ENCODE measurements around the gene AFG1L.
A peak's percentile ranks its signal among the peaks of the same experiment; 100 is the strongest.
"Not testable (repeated sequence)": the region's sequence is repeated elsewhere in the genome, so short reads cannot be mapped to it uniquely, and the experiment has no call there.

Gene AFG1L

GRCh38 chr6:108288742-108289141 is 6.1 kb upstream of the AFG1L start:
- DNase-seq (ENCODE audit: low spot score), result no peak

GRCh38 chr6:108291091-108291490 is 3.8 kb upstream of the AFG1L start:
- DNase-seq (ENCODE audit: low spot score), result no peak

GRCh38 chr6:108292561-108292960 is 2.3 kb upstream of the AFG1L start:
- not testable (repeated sequence) for DNase-seq (ENCODE audit: low spot score)

GRCh38 chr6:108293527-108294296 is 1.1 kb upstream of the AFG1L start:
- DNase-seq (ENCODE audit: low spot score), result peak; percentile 17

GRCh38 chr6:108294297-108294726 is 542 bp upstream of the AFG1L start:
- no peak for DNase-seq (ENCODE audit: low spot score)

GRCh38 chr6:108295676-108296075 is 822 bp downstream of the AFG1L start:
- DNase-seq (ENCODE audit: low spot score), result peak; percentile 42

- DNase-seq (ENCODE audit: low spot score), result no peak
These were observed 7.5 kb downstream of the AFG1L start for GRCh38 chr6:108302386-108302785.

GRCh38 chr6:108304646-108305045 is 9.8 kb downstream of the AFG1L start:
- DNase-seq (ENCODE audit: low spot score), result no peak

- DNase-seq (ENCODE audit: low spot score), result not testable (repeated sequence)
These were observed 13.8 kb downstream of the AFG1L start for GRCh38 chr6:108308641-108309040.

- no peak for DNase-seq (ENCODE audit: low spot score)
These were observed 15.0 kb downstream of the AFG1L start for GRCh38 chr6:108309844-108310243.

GRCh38 chr6:108312605-108313004 is 17.8 kb downstream of the AFG1L start:
- no peak for DNase-seq (ENCODE audit: low spot score)

GRCh38 chr6:108321253-108321747 is 26.4 kb downstream of the AFG1L start:
- no peak for DNase-seq (ENCODE audit: low spot score)

GRCh38 chr6:108322728-108323127 is 27.9 kb downstream of the AFG1L start:
- no peak for DNase-seq (ENCODE audit: low spot score)

GRCh38 chr6:108323710-108324466 is 29.0 kb downstream of the AFG1L start:
- no peak for DNase-seq (ENCODE audit: low spot score)

GRCh38 chr6:108330221-108330785 is 35.4 kb downstream of the AFG1L start:
- not testable (repeated sequence) for DNase-seq (ENCODE audit: low spot score)

GRCh38 chr6:108330806-108331205 is 36.0 kb downstream of the AFG1L start:
- DNase-seq (ENCODE audit: low spot score), result no peak

GRCh38 chr6:108331982-108332381 is 37.1 kb downstream of the AFG1L start:
- DNase-seq (ENCODE audit: low spot score), result no peak

GRCh38 chr6:108336971-108337370 is 42.1 kb downstream of the AFG1L start:
- no peak for DNase-seq (ENCODE audit: low spot score)

- no peak for DNase-seq (ENCODE audit: low spot score)
These were observed 42.9 kb downstream of the AFG1L start for GRCh38 chr6:108337721-108338120.

GRCh38 chr6:108341372-108341771 is 46.5 kb downstream of the AFG1L start:
- no peak for DNase-seq (ENCODE audit: low spot score)

- DNase-seq (ENCODE audit: low spot score), result no peak
These were observed 49.0 kb downstream of the AFG1L start for GRCh38 chr6:108343894-108344293.

GRCh38 chr6:108348655-108349349 is 53.9 kb downstream of the AFG1L start:
- DNase-seq (ENCODE audit: low spot score), result no peak

All from RKO (cell line).